ENCODE data around the gene HADHB. TPM values are rescaled to one million over a fixed set of nuclear protein-coding genes. Genes with fewer than 3 reads are reported as not detected.
A peak's percentile ranks its signal among the peaks of the same experiment; 100 is the strongest.
"Not testable (repeated sequence)": the region's sequence is repeated elsewhere in the genome, so short reads cannot be mapped to it uniquely, and the experiment has no call there.

The HADHB gene
- total RNA-seq, 1 experiment from 2014 or later, result 117 TPM

DNA sequence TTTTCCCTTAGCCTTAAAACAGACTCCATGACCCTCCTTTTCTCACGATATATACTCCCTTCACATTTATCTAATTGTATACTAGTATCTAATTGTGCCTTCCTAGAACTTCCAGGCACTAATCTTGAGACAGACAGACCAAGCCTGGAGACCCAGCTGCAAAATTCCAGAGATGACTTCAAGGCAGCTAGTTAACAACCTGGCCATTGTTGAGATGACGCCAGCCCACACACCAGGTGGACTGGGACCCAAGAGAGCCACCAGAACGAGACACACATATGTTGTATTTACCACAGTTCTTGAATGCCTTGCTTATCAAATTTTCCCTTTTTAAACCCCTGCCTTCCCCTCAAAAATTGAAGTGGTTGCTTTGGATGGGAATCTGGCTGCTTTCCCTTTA lies 52.3 kb downstream of the HADHB start:
- DNase-seq (ENCODE audit: low spot score), result no peak

- DNase-seq (ENCODE audit: low spot score), result no peak
Measured at GRCh38 chr2:26298286-26298637, 53.5 kb downstream of the HADHB start.

DNA sequence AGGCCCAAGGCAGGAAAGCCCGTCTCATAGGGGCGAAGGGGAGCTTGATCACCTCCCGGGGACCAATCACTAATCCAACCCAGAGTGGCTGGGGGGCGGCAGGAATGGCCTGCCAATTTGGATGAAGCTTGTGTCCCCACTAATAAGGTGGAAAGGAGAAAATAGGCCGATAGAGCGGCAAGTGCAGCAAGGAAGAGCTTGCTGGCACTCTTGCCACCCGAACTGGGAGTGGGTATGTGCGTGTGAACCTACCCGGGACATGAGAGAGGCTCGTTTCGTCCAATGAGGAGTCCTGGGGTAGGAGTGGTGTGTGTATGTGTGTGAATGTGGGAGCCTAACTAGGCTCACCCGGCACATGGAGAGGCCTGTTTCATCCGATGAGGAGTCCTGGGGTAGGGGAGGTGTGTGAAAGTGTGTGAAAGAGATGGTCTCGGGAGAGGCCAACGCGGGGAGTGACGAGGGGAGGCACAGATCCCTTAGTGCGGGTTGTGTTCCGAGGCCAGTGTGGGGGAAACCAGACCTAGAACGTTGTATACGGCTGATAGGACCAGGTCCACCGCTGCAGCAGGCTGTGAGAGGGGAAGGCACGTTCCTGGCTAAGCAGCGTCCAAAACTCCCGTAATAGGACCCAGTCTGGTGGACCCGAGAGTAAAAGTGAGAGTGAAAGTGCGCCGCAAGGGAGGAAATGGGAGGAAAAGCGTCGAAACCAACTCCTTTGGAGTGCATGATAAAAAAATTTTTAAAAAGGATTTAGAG lies 54.1 kb downstream of the HADHB start:
- DNase-seq (ENCODE audit: low spot score), result no peak

DNA sequence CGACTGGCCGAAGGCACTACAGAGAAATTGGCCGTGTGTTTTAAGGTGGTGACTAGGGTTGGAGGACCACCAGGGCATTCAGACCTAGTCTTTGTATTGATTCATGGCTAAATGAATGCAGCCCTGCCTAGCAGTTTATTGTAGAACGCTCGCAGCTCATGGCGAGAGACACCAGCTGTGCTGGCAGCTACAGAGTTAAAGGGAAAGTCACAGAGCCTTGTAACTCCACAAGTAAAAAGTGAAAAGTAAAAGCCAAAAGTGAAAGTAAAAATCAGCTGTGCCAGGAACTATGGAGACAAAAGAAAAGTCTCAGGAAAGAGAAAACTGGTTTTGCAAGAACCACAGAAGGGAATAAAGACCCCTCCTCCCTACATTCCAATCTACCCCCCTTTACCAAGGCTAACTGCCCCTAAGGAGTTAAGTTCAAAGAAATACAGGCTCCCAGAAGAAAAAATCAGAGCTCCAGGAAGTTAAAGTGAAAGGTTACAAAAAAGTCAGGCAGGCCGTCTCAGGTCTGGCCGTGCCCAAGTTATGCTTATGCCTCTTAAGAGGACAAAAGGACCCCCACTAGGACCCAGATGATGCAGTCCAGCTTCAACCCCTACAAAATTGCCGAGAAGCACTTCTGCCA lies 54.8 kb downstream of the HADHB start:
- peak; percentile 59 for DNase-seq (ENCODE audit: low spot score)

DNA sequence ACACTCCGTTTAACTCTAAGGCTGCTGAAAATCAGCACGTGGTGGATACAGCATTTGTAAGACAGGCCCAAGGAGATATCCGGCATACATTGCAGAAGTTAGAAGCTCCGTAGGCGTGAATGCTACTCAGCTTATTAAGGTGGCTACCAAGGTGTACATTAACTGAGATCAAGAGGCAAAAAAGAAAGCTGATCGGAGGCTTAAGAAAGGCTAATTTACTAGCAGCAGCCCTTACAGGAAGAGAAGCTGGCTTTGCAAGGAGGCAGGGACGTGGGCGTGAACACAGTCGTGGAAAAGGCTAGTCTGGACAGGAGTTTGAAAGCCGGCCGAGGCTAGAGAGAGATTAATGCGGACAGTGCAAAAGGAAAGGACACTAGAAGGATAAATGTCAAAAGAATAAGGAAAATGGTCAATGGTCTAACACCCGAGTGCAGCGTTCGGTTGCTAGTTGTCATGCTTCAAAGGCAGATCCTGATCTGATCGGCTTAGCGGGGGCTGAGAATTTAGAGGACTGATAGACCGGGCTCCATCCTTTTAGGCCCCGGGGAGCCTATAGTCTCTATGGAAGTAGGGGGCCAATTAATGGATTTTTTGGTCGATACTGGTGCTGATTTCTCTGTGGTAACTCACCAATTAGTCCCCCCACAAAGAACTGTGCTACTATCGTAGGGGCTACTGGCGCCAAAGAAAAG lies 55.6 kb downstream of the HADHB start:
- no peak for DNase-seq (ENCODE audit: low spot score)

GRCh38 chr2:26302846-26303245 lies 58.1 kb downstream of the HADHB start:
- no peak for DNase-seq (ENCODE audit: low spot score)

GRCh38 chr2:26305094-26305493 lies 60.4 kb downstream of the HADHB start:
- not testable (repeated sequence) for DNase-seq (ENCODE audit: low spot score)

DNA sequence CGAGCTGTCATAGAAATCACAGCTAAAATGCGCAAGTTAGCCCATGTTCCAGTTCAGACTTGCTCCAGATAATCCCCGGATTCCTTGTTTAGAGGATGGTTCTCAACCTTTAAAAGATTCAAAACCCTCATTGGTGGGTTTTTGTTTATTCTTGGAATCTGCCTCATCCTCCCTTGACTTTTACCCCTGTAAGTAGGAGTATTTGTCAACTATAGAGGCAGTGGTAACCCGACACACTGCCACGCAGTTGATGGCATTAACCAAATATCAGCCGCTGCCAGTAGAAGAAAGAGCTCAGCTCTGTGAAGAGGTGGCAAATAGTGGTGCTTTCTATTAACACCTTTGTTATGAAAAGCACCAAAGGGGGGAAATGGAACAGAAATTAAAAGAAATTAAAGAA lies 60.8 kb downstream of the HADHB start:
- no peak for DNase-seq (ENCODE audit: low spot score)

GRCh38 chr2:26309921-26310320 lies 65.2 kb downstream of the HADHB start:
- DNase-seq (ENCODE audit: low spot score), result no peak

- DNase-seq (ENCODE audit: low spot score), result no peak
Measured at GRCh38 chr2:26312471-26312870, 67.7 kb downstream of the HADHB start.

GRCh38 chr2:26313446-26313845 lies 68.7 kb downstream of the HADHB start:
- no peak for DNase-seq (ENCODE audit: low spot score)

- no peak for DNase-seq (ENCODE audit: low spot score)
Measured at GRCh38 chr2:26314243-26314642, 69.5 kb downstream of the HADHB start.

GRCh38 chr2:26316041-26316440 lies 71.3 kb downstream of the HADHB start:
- no peak for DNase-seq (ENCODE audit: low spot score)

DNA sequence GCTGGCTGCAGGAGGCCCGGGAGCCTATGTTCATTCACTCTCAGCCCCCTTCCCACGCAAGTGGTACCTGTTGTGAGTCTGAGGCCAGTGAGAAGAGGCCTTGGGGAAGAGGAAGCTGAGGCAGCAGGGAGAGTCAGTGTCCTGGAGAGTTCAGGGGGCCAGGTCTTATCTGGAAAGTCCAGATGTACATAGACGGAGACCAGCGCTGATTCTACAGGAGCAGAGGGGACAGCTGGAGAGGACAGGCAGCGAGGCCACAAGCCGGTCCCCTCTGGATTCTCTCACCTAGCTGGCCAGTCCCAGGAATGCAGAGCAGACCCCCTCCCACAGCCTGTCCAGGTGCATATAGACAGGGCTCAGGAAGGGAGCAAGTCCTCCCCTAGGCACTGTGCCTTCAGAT lies 72.1 kb downstream of the HADHB start:
- DNase-seq (ENCODE audit: low spot score), result no peak

GRCh38 chr2:26317377-26318105 lies 72.8 kb downstream of the HADHB start:
- DNase-seq (ENCODE audit: low spot score), result no peak

GRCh38 chr2:26318950-26319349 lies 74.2 kb downstream of the HADHB start:
- no peak for DNase-seq (ENCODE audit: low spot score)

- DNase-seq (ENCODE audit: low spot score), result not testable (repeated sequence)
Measured at GRCh38 chr2:26324479-26324878, 79.7 kb downstream of the HADHB start.

DNA sequence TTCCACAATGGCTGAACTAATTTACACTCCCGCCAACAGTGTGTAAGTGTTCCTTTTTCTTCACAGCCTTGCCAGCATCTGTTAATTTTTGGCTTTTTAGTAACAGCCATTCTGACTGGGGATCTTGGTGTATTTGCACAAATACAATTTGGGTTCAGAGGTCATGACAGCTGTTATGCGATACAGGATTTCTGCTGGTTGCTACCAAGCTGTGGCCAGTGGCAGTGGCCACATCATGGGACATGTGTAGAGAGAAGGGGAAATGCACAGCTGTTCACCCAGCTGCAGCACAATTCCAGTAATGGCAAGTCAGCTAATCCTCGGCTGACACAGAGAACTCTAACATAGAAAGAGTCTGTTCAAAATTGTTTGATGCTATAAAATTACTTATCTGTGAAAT lies 80.2 kb downstream of the HADHB start:
- no peak for DNase-seq (ENCODE audit: low spot score)

DNA sequence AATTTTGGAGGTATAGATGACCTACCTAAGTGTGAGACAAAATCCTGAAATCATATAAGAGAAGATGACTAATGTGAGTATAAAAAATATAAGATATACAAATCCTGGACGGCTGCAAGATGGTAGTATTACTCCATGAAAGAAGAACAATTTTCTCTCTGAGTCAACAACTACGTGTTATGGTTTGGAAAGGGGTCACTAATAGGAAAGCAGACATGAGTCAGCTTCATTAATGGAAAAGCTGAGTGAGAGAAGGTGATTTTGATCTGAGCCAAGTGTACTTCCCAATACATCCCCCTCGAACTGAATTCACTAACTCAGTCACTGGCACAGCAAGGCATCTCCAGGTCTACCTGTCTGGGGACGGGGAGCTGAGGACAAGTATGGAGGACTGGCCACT lies 81.1 kb downstream of the HADHB start:
- DNase-seq (ENCODE audit: low spot score), result no peak

DNA sequence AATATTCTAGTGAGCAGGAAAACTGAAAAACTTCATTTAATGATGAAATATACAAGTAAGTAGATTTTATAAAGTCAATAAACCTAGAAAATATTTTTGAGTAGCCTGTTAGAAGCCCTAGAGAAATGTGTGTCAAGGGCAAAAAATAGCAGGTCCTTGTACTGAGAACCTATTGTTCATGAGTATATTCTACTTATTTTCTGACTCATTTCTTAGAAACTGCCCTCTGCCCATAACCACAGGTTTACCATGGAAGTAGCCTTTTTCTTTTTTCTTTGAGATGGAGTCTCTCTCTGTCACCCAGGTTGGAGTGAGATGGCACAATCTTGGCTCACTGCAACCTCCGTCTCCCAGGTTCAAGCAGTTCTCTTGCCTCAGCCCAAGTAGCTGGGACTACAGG lies 81.8 kb downstream of the HADHB start:
- DNase-seq (ENCODE audit: low spot score), result no peak

GRCh38 chr2:26327291-26328272 lies 82.8 kb downstream of the HADHB start:
- DNase-seq (ENCODE audit: low spot score), result no peak

Measured in A172 (cell line).